ENCODE data around the gene FAM83B.
"Not testable (repeated sequence)": the region's sequence is repeated elsewhere in the genome, so short reads cannot be mapped to it uniquely, and the experiment has no call there.

The FAM83B gene

GRCh38 chr6:54920628-54921027, 74.1 kb downstream of the FAM83B start:
- Histone ChIP-seq H3K27me3 (ENCODE audit: insufficient read depth, low read length) (no peaks in the 10 kb centered on the region), H3K4me1 (ENCODE audit: insufficient read depth, low read length) (no peaks in the 10 kb centered on the region), H3K4me3 (ENCODE audit: low read length) (no peak overlapping the region), H2AFZ (ENCODE audit: low read depth, low read length) (no peak overlapping the region), H3K36me3 (ENCODE audit: insufficient read depth, low read length) (no peaks in the 10 kb centered on the region), H3K9me3 (ENCODE audit: low read length) (no peaks in the 10 kb centered on the region)

GRCh38 chr6:54921891-54922290, 75.3 kb downstream of the FAM83B start:
- Histone ChIP-seq H3K4me3 (ENCODE audit: low read length) (no peak overlapping the region), H3K9me3 (ENCODE audit: low read length) (no peaks in the 10 kb centered on the region), H3K36me3 (ENCODE audit: insufficient read depth, low read length) (no peaks in the 10 kb centered on the region), H3K27me3 (ENCODE audit: insufficient read depth, low read length) (no peaks in the 10 kb centered on the region), H3K4me1 (ENCODE audit: insufficient read depth, low read length) (no peaks in the 10 kb centered on the region), H2AFZ (ENCODE audit: low read depth, low read length) (no peak overlapping the region)

GRCh38 chr6:54929245-54929909, 82.8 kb downstream of the FAM83B start:
- H3K4me3 ChIP-seq (ENCODE audit: low read length): no peak overlapping the region
- no peaks in the 10 kb centered on the region for H3K4me1 ChIP-seq (ENCODE audit: insufficient read depth, low read length)
- no peaks in the 10 kb centered on the region for H3K36me3 ChIP-seq (ENCODE audit: insufficient read depth, low read length)
- no peaks in the 10 kb centered on the region for H3K27me3 ChIP-seq (ENCODE audit: insufficient read depth, low read length)
- no peak overlapping the region for H2AFZ ChIP-seq (ENCODE audit: low read depth, low read length)
- H3K9me3 ChIP-seq (ENCODE audit: low read length): no peaks in the 10 kb centered on the region

- Histone ChIP-seq H2AFZ (ENCODE audit: low read depth, low read length) (no peak overlapping the region), H3K36me3 (ENCODE audit: insufficient read depth, low read length) (no peaks in the 10 kb centered on the region)
Observed at GRCh38 chr6:54932622-54933021, 86.1 kb downstream of the FAM83B start.

DNA sequence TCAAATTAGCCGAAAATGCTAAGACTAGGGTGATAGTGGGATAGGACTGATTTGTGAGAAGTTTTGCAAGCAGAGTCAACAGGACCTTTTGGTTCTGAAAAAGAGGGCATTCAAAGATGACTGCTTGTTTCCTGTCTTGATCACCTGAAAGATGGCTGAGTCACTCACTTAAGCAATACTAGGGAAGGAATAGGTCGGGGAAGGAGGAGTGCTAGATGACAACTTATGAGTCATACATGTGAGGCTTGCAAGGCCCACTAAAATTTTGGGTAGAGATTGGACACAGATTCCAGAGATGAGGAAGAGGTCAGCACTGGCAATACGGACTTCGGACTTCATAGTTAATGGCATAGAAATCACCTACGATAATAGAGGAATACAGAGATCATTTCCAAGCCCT, 89.2 kb downstream of the FAM83B start:
- Histone ChIP-seq H3K9me3 (ENCODE audit: low read length) (no peaks in the 10 kb centered on the region), H3K4me3 (ENCODE audit: low read length) (no peak overlapping the region), H3K27me3 (ENCODE audit: insufficient read depth, low read length) (no peaks in the 10 kb centered on the region), H3K4me1 (ENCODE audit: insufficient read depth, low read length) (no peaks in the 10 kb centered on the region), H3K36me3 (ENCODE audit: insufficient read depth, low read length) (no peaks in the 10 kb centered on the region), H2AFZ (ENCODE audit: low read depth, low read length) (no peak overlapping the region)

More at GRCh38 chr6:54932622-54933021, 86.1 kb downstream of the FAM83B start:
- no peaks in the 10 kb centered on the region for H3K4me1 ChIP-seq (ENCODE audit: insufficient read depth, low read length)
- no peaks in the 10 kb centered on the region for H3K9me3 ChIP-seq (ENCODE audit: low read length)
- no peaks in the 10 kb centered on the region for H3K27me3 ChIP-seq (ENCODE audit: insufficient read depth, low read length)
- no peak overlapping the region for H3K4me3 ChIP-seq (ENCODE audit: low read length)

DNA sequence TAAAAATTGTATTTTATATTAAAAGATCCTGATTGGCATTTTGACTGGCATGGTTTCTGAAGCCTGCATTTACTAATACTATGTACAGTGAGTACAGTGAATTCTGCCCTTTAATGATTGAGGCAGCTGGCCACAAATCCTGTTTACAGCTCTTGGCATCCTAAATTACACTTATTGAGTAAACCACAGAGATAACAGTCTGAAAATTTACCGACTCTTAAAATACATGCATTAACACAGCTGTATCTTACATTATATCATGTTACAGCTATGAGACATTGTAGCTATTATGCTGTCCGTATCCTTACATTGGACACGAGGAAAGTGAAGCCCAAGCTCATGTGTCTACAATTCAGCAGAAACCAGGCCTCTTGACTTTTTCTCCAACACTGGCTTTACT, 90.8 kb downstream of the FAM83B start:
- H3K36me3 ChIP-seq (ENCODE audit: insufficient read depth, low read length): no peaks in the 10 kb centered on the region
- H3K27me3 ChIP-seq (ENCODE audit: insufficient read depth, low read length): no peaks in the 10 kb centered on the region
- no peaks in the 10 kb centered on the region for H3K9me3 ChIP-seq (ENCODE audit: low read length)
- no peak overlapping the region for H2AFZ ChIP-seq (ENCODE audit: low read depth, low read length)
- H3K4me1 ChIP-seq (ENCODE audit: insufficient read depth, low read length): no peaks in the 10 kb centered on the region
- no peak overlapping the region for H3K4me3 ChIP-seq (ENCODE audit: low read length)

- H3K4me3 ChIP-seq (ENCODE audit: low read length): no peak overlapping the region
- H3K27me3 ChIP-seq (ENCODE audit: insufficient read depth, low read length): no peaks in the 10 kb centered on the region
Observed at GRCh38 chr6:54957698-54958097, 111.1 kb downstream of the FAM83B start.

DNA sequence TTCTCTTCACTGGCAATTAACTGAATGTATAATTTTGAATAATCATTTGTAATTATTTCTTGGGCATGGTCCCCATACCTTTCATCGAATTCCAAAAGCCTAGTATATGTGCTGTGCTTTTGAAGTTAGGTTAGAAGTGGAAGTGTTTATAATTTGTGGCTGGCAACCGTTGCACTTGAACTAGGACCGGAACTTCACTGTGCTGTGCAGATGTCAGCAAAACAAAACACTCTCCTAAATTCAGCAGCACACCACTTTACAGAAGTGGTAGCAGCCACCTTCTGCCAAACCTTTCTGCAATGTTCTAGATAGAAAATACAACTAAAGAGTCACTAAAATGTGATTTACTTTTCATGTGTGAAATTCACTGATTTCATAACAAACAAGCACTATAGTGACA, 111.9 kb downstream of the FAM83B start:
- Histone ChIP-seq H3K9me3 (ENCODE audit: low read length) (no peaks in the 10 kb centered on the region), H3K36me3 (ENCODE audit: insufficient read depth, low read length) (no peaks in the 10 kb centered on the region), H3K4me3 (ENCODE audit: low read length) (no peak overlapping the region), H3K4me1 (ENCODE audit: insufficient read depth, low read length) (no peaks in the 10 kb centered on the region), H2AFZ (ENCODE audit: low read depth, low read length) (no peak overlapping the region), H3K27me3 (ENCODE audit: insufficient read depth, low read length) (no peaks in the 10 kb centered on the region)

More at GRCh38 chr6:54957698-54958097, 111.1 kb downstream of the FAM83B start:
- H2AFZ ChIP-seq (ENCODE audit: low read depth, low read length): no peak overlapping the region
- no peaks in the 10 kb centered on the region for H3K36me3 ChIP-seq (ENCODE audit: insufficient read depth, low read length)
- H3K9me3 ChIP-seq (ENCODE audit: low read length): no peaks in the 10 kb centered on the region
- no peaks in the 10 kb centered on the region for H3K4me1 ChIP-seq (ENCODE audit: insufficient read depth, low read length)

GRCh38 chr6:54959820-54960219, 113.2 kb downstream of the FAM83B start:
- Histone ChIP-seq H3K27me3 (ENCODE audit: insufficient read depth, low read length) (no peaks in the 10 kb centered on the region), H2AFZ (ENCODE audit: low read depth, low read length) (no peak overlapping the region), H3K9me3 (ENCODE audit: low read length) (no peaks in the 10 kb centered on the region), H3K36me3 (ENCODE audit: insufficient read depth, low read length) (no peaks in the 10 kb centered on the region), H3K4me1 (ENCODE audit: insufficient read depth, low read length) (no peaks in the 10 kb centered on the region), H3K4me3 (ENCODE audit: low read length) (no peak overlapping the region)

GRCh38 chr6:54961372-54961771, 114.8 kb downstream of the FAM83B start:
- not testable (repeated sequence) for H3K9me3 ChIP-seq (ENCODE audit: low read length); H3K4me3 ChIP-seq (ENCODE audit: low read length); H2AFZ ChIP-seq (ENCODE audit: low read depth, low read length); H3K27me3 ChIP-seq (ENCODE audit: insufficient read depth, low read length); H3K36me3 ChIP-seq (ENCODE audit: insufficient read depth, low read length); H3K4me1 ChIP-seq (ENCODE audit: insufficient read depth, low read length)

GRCh38 chr6:54970337-54970736, 123.8 kb downstream of the FAM83B start:
- Histone ChIP-seq H3K4me3 (ENCODE audit: low read length) (no peak overlapping the region), H2AFZ (ENCODE audit: low read depth, low read length) (no peak overlapping the region), H3K4me1 (ENCODE audit: insufficient read depth, low read length) (no peaks in the 10 kb centered on the region), H3K9me3 (ENCODE audit: low read length) (no peaks in the 10 kb centered on the region), H3K27me3 (ENCODE audit: insufficient read depth, low read length) (no peaks in the 10 kb centered on the region), H3K36me3 (ENCODE audit: insufficient read depth, low read length) (no peaks in the 10 kb centered on the region)

DNA sequence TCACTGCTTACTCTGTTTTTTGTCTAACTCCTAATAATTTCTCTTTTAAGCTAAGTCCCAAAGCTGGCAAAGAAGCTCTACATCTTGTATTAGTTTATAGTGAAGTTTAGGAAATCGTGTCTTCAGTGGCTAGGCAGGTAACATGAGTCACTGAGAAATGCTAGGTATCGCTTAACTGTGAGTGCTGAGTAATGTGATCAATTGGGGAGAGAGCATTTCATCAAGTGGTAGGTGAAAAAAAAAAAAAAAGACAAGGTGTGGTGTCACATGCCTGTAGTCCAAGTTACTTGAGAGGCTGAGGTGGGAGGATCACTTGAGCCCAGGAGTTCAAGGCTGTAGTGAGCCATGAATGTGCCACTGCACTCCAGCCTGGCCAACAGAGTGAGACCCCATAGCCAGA, 125.3 kb downstream of the FAM83B start:
- Histone ChIP-seq H3K4me3 (ENCODE audit: low read length) (no peak overlapping the region), H3K36me3 (ENCODE audit: insufficient read depth, low read length) (no peaks in the 10 kb centered on the region), H3K9me3 (ENCODE audit: low read length) (no peaks in the 10 kb centered on the region), H2AFZ (ENCODE audit: low read depth, low read length) (no peak overlapping the region), H3K4me1 (ENCODE audit: insufficient read depth, low read length) (no peaks in the 10 kb centered on the region), H3K27me3 (ENCODE audit: insufficient read depth, low read length) (no peaks in the 10 kb centered on the region)

DNA sequence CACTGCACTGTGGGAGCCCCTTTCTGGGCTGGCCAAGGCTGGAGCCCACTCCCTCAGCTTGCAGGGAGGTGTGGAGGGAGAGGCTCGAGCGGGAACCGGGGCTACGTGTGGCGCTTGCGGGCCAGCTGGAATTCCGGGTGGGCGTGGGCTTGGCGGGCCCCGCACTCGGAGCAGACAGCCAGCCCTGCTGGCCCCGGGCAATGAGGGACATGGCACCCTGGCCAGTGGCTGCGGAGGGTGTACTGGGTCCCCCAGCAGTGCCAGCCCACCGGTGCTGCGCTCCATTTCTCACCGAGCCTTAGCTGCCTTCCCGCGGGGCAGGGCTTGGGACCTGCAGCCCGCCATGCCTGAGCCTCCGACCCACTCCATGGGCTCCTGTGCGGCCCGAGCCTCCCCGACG, 132.6 kb downstream of the FAM83B start:
- not testable (repeated sequence) for H3K4me3 ChIP-seq (ENCODE audit: low read length)

More for the DNA sequence above, 132.6 kb downstream of the FAM83B start:
- not testable (repeated sequence) for H2AFZ ChIP-seq (ENCODE audit: low read depth, low read length); H3K4me1 ChIP-seq (ENCODE audit: insufficient read depth, low read length); H3K27me3 ChIP-seq (ENCODE audit: insufficient read depth, low read length); H3K9me3 ChIP-seq (ENCODE audit: low read length); H3K36me3 ChIP-seq (ENCODE audit: insufficient read depth, low read length)

All from neuron (in vitro differentiated cells).